ENCODE data around the gene GPX4.

Gene GPX4

DNA sequence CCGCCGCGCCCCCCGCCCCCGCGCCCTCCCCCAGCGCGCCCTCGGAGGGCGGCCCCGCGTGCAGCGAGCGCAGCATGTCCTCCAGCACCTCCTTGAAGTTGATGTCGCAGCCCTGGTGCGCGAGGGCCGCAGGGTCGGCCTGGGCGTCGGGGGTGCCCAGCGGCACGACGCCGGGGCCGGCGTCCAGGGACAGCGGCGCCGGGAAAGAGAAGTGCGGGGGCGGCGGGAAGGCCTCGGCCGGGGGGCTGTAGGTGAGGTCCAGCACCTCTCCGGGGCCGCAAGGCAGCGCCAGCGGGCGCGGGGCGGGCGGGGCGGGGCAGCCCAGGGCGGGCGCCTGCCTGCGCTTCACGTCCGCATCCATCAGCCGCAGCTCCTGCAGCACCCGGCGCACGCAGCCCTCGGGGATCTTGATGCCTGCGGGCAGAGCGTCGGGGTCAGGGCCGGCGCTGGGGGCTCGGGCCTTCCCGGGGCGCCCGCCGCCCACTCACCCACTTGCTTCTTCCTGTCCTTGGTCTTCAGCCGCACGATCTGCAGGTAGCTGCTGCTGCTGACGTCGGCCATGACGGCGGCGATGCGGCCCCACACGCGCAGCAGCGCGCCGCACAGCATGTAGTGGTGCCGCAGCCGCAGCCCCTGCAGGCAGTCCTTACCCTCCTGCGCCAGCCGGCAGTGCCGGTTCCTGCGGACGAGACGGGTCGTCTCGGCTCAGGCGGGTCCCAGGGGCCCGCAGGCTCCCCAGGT, 4.7 kb downstream of the GPX4 start:
- H3K36me3 ChIP-seq = peaks cover 33% of the 10 kb centered on the region
- no peak overlapping the region for H3K4me3 ChIP-seq (ENCODE audit: low read depth, low read length)
- TF ChIP-seq, protein P1, sequence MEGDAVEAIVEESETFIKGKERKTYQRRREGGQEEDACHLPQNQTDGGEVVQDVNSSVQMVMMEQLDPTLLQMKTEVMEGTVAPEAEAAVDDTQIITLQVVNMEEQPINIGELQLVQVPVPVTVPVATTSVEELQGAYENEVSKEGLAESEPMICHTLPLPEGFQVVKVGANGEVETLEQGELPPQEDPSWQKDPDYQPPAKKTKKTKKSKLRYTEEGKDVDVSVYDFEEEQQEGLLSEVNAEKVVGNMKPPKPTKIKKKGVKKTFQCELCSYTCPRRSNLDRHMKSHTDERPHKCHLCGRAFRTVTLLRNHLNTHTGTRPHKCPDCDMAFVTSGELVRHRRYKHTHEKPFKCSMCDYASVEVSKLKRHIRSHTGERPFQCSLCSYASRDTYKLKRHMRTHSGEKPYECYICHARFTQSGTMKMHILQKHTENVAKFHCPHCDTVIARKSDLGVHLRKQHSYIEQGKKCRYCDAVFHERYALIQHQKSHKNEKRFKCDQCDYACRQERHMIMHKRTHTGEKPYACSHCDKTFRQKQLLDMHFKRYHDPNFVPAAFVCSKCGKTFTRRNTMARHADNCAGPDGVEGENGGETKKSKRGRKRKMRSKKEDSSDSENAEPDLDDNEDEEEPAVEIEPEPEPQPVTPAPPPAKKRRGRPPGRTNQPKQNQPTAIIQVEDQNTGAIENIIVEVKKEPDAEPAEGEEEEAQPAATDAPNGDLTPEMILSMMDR (IDR thresholded peaks at IDR 0.05; ENCODE audit: low read depth, low read length) = no peak
- no peak for DNase-seq
- no peaks in the 10 kb centered on the region for H3K9me3 ChIP-seq
- H3K4me1 ChIP-seq = peaks cover 9% of the 10 kb centered on the region
- H3K27me3 ChIP-seq = no peaks in the 10 kb centered on the region

DNA sequence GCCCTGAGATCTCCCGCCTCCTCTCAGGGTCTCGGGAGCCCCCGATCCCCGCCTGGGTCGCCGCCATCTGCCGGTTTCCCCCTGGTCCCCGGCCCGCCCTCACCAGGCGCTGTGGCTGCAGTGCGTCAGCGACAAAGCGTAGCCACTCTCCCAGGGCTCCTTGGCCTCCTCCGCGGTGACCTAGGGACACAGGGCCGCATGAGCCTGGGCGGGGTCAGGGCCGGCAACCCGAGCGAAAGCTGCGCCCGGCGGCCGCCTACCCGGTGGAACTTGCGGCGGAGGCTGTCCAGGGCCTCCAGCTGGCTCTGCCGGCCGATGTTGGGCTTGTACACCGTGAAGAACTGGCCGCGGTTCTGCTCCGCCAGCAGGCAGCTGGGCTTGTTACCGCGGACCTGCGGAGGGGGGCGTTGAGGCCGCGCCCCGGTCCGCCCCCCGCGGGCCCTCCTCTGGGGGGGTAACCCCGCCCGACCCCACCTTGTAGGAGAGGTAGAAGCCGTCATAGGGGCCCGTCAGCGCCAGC, 5.3 kb downstream of the GPX4 start:
- Histone ChIP-seq H3K27me3 (no peaks in the 10 kb centered on the region), H3K4me1 (peaks cover 11% of the 10 kb centered on the region), H3K36me3 (peaks cover 35% of the 10 kb centered on the region), H3K4me3 (ENCODE audit: low read depth, low read length) (no peak overlapping the region), H3K9me3 (no peaks in the 10 kb centered on the region)
- TF ChIP-seq, protein P1 (IDR thresholded peaks at IDR 0.05; ENCODE audit: low read depth, low read length) = no peak
- DNase-seq = no peak

DNA sequence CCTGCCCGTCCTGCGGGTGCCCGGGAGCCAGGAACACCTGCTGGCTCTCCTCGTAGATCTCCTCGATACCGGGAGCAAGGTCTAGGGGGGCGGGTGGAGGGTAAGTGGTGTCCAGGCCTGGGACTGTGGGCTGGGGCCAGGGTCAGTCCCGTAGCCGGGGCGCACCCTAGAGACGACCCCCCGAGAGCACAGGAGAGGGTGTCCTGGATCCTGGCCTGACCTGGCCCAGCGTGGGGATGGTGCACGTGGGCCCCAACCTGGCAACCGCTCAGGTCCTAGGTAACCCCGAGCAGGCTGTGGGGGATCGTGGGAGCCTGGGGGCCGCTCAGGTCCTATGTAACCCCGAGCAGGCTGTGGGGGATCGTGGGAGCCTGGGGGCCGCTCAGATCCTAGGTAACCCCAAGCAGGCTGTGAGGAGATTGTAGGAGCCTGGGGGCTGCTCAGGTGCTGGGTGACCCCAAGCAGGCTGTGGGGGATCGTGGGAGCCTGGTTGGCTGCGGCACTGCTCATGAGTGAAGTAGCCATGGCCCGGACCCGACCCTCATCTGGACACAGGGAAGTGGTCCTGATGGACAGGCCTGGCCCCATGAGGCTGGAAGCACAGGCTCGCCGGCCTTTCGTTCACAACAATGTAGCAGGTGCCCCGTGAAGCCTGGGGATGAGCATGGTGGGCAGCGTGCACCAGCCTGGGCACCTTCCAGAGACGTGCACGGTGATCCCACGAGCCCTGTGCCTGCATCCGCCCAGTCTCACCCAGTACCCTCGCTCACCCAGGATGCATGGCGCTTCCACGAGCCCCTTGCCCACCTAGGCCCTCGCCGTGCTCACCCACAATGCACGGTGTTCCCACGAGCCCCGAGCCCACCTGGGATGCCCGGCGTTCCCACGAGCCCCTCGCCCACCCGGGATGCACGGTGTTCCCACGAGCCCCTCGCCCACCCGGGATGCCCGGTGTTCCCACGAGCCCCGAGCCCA, 6.2 kb downstream of the GPX4 start:
- Histone ChIP-seq H3K36me3 (peaks cover 37% of the 10 kb centered on the region), H3K9me3 (no peaks in the 10 kb centered on the region), H3K4me3 (ENCODE audit: low read depth, low read length) (no peak overlapping the region), H3K4me1 (peaks cover 11% of the 10 kb centered on the region), H3K27me3 (no peaks in the 10 kb centered on the region)
- TF ChIP-seq, protein P1 (IDR thresholded peaks at IDR 0.05; ENCODE audit: low read depth, low read length) = no peak
- no peak for DNase-seq

DNA sequence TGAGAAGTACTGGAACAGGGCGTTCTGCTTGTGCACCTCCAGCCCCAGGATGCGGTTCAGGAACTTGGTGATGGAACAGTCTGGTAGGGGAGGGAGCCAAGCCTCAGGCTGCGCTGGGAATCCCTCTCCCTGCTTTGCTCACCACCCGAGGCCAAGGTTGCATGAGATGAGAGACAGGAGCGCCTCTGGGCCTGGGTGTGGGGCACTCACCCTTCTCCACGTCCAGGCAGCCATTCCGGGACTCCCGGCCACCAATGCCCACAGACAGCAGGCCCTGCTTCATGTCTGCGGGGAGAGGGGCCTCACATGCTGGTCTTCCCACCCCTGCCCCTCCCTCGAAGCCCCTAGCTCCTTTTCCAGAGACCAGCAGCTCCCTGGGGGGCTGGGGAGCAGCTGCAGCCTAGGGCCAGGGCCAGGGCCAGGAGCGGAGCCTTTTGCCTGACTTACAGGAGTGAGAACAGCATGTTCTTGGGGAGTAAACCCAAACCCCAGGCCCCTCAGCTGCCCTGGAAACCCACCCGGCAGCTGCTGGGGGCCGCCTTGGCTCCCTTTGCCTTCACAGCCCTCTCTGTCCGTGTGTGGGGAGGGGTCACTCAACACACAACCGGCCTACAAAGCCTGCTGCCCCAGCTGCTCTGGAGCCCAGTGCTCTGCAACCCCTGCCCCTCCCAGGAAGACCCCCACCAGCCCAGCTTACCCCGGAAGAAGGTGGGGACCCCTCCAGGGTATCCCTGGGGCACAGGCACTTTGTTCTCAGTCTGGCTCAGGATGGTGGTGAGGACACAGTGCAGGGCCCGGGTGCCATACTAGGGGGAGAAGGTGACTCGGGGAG, 7.2 kb downstream of the GPX4 start:
- no peaks in the 10 kb centered on the region for H3K9me3 ChIP-seq
- H3K36me3 ChIP-seq = peaks cover 36% of the 10 kb centered on the region
- no peak for DNase-seq
- no peaks in the 10 kb centered on the region for H3K27me3 ChIP-seq
- H3K4me3 ChIP-seq (ENCODE audit: low read depth, low read length) = no peak overlapping the region
- peaks cover 11% of the 10 kb centered on the region for H3K4me1 ChIP-seq
- TF ChIP-seq, protein P1 (IDR thresholded peaks at IDR 0.05; ENCODE audit: low read depth, low read length) = no peak

DNA sequence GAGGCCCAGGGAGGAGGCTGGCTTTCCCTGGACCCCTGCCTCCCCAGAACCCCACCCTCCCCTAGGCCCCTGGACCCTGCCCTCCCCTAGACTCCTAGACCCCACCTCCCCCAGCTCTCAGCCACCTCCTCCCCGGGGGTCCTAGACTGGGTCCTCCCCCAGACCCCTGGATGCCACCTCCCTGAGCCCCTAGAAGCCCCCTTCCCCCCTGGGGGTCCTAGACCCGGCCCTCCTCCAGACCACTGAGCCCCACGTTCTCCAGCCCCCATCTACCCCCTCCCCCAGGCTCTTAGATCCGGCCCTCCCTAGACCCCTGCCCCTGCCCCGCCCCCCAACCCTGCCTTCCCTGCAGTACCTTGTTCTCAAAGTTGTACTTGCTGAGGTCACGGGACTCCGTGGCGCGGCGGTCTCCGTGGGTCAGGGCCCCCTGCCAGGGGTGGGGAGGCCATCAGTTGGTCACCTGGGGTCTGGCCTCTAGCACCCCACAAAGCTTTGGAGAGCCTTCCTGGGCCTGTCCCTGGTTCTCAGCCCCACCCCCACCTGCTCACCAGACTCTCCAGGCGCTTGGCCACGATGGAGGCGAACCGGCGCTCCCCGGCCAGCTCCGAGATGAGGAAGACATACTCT, 8.0 kb downstream of the GPX4 start:
- no peak overlapping the region for H3K4me3 ChIP-seq (ENCODE audit: low read depth, low read length)
- TF ChIP-seq, protein P1 (IDR thresholded peaks at IDR 0.05; ENCODE audit: low read depth, low read length) = no peak
- H3K36me3 ChIP-seq = peaks cover 32% of the 10 kb centered on the region

More for the DNA sequence above, 8.0 kb downstream of the GPX4 start:
- Histone ChIP-seq H3K4me1 (peaks cover 11% of the 10 kb centered on the region), H3K27me3 (no peaks in the 10 kb centered on the region), H3K9me3 (no peaks in the 10 kb centered on the region)
- no peak for DNase-seq
